C4-2B (cell line): ENCODE data around the gene GABRE.

Experiments
- CTCF ChIP-seq: fragments of 450-650 bp; conservative IDR thresholded peaks from 2 replicates; pipeline ENCODE4 v1.5.1; 2017; ENCODE audit warnings: mild to moderate bottlenecking
- ZFX ChIP-seq: fragments of 450-650 bp; IDR thresholded peaks from 2 replicates; pipeline ENCODE4 v1.6.1; 2017

GRCh38 chrX:151922692-151923091, 51.8 kb downstream of the GABRE start:
- no peak for TF ChIP-seq CTCF
- TF ChIP-seq ZFX: no peak
